ENCODE measurements around the gene PDE4D. TPM values are rescaled to one million over a fixed set of nuclear protein-coding genes. Genes with fewer than 3 reads are reported as not detected.

The PDE4D gene
- total RNA-seq, 2 experiments from 2014 or later = 0.50 to 0.51 TPM

- no peaks in the 10 kb centered on the region for H4K20me1 ChIP-seq (ENCODE audit: insufficient read depth, low read length)
- TF ChIP-seq CTCF (conservative IDR thresholded peaks at IDR 0.05; ENCODE audit: low read length) (no peak), EZH2phosphoT487 (IDR thresholded peaks at IDR 0.05; ENCODE audit: borderline replicate concordance, low read depth, low read length) (no peak)
- no peaks in the 10 kb centered on the region for H3K9me3 ChIP-seq (ENCODE audit: low read length)
- ChIA-PET CTCF (ENCODE audit: unreplicated experiment) (no interaction called here), POLR2A (no interaction called here)
- no peaks in the 10 kb centered on the region for H3K4me1 ChIP-seq (ENCODE audit: insufficient read depth, low read length, poor library complexity, severe bottlenecking)
- H2AFZ ChIP-seq (ENCODE audit: low read length) = no peak overlapping the region
- DNase-seq (ENCODE audit: low spot score) = no peak
- H3K27ac ChIP-seq (ENCODE audit: low read depth, low read length, poor library complexity, severe bottlenecking) = no peak overlapping the region
- H3K9me2 ChIP-seq (ENCODE audit: insufficient read depth, low read length) = no peaks in the 10 kb centered on the region
- no TSS peak for BruUV-seq (replicated peaks)
- no peak overlapping the region for H3K4me2 ChIP-seq (ENCODE audit: low read length)
- H3K79me2 ChIP-seq (ENCODE audit: insufficient read depth, low read depth, low read length) = no peaks in the 10 kb centered on the region
- intact Hi-C loops (cut with micrococcal nuclease; ENCODE audit: unreplicated experiment) = no loop called here
- no peaks in the 10 kb centered on the region for H3K36me3 ChIP-seq (ENCODE audit: insufficient read depth, low read length)
- no peak overlapping the region for H3K4me3 ChIP-seq (ENCODE audit: low read depth, low read length, poor library complexity, severe bottlenecking)
Measured at GRCh38 chr5:58930520-58930919, 963.0 kb downstream of the PDE4D start.

- Histone ChIP-seq H3K4me3 (ENCODE audit: low read depth, low read length, poor library complexity, severe bottlenecking) (no peak overlapping the region), H3K79me2 (ENCODE audit: insufficient read depth, low read depth, low read length) (no peaks in the 10 kb centered on the region), H3K9me2 (ENCODE audit: insufficient read depth, low read length) (no peaks in the 10 kb centered on the region), H3K4me1 (ENCODE audit: insufficient read depth, low read length, poor library complexity, severe bottlenecking) (no peaks in the 10 kb centered on the region), H3K4me2 (ENCODE audit: low read length) (no peak overlapping the region), H4K20me1 (ENCODE audit: insufficient read depth, low read length) (no peaks in the 10 kb centered on the region), H3K27ac (ENCODE audit: low read depth, low read length, poor library complexity, severe bottlenecking) (no peak overlapping the region), H3K9me3 (ENCODE audit: low read length) (no peaks in the 10 kb centered on the region), H2AFZ (ENCODE audit: low read length) (no peak overlapping the region), H3K36me3 (ENCODE audit: insufficient read depth, low read length) (no peaks in the 10 kb centered on the region)
- no peak for TF ChIP-seq EZH2phosphoT487 (IDR thresholded peaks at IDR 0.05; ENCODE audit: borderline replicate concordance, low read depth, low read length)
- TF ChIP-seq CTCF (conservative IDR thresholded peaks at IDR 0.05; ENCODE audit: low read length) = no peak
- no TSS peak for BruUV-seq (replicated peaks)
- POLR2A ChIA-PET = interaction anchor here (0.5 to 0.6 kb wide), 2 partner anchors 576 to 987 kb away, joined by 3 read pairs; no protein-coding TSS in a partner anchor
- DNase-seq (ENCODE audit: low spot score) = no peak
- CTCF ChIA-PET (ENCODE audit: unreplicated experiment) = no interaction called here
- intact Hi-C loops (cut with micrococcal nuclease; ENCODE audit: unreplicated experiment) = no loop called here
Measured at GRCh38 chr5:58929726-58930125, 963.8 kb downstream of the PDE4D start.

DNA sequence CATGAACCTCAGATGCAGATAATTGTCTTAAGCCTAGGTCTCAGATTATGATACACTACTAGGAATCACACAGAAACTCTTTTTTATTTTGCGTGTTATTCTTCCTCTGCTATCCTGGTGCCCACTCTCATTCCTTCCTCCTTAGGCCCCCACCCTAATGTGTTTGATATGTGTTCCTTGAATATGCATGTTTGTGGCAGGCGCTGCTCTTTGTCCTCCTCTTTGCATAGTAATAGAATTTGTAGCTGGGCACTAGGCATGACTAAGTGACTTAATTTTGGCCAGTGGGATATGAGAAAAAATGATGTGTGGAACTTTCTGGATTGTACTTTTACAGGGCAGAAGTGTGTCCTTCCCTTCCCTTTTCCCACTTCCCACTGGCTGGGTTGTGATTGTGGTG is 965.6 kb downstream of the PDE4D start:
- intact Hi-C loops (cut with micrococcal nuclease; ENCODE audit: unreplicated experiment) = no loop called here
- no TSS peak for BruUV-seq (replicated peaks)
- H3K27ac ChIP-seq (ENCODE audit: low read depth, low read length, poor library complexity, severe bottlenecking) = no peak overlapping the region
- H3K4me1 ChIP-seq (ENCODE audit: insufficient read depth, low read length, poor library complexity, severe bottlenecking) = no peaks in the 10 kb centered on the region
- no peaks in the 10 kb centered on the region for H3K79me2 ChIP-seq (ENCODE audit: insufficient read depth, low read depth, low read length)
- TF ChIP-seq EZH2phosphoT487 (IDR thresholded peaks at IDR 0.05; ENCODE audit: borderline replicate concordance, low read depth, low read length) = no peak
- TF ChIP-seq CTCF (conservative IDR thresholded peaks at IDR 0.05; ENCODE audit: low read length) = no peak
- H3K4me2 ChIP-seq (ENCODE audit: low read length) = no peak overlapping the region
- DNase-seq (ENCODE audit: low spot score) = no peak
- CTCF ChIA-PET (ENCODE audit: unreplicated experiment) = no interaction called here
- no peak overlapping the region for H3K4me3 ChIP-seq (ENCODE audit: low read depth, low read length, poor library complexity, severe bottlenecking)
- no peaks in the 10 kb centered on the region for H4K20me1 ChIP-seq (ENCODE audit: insufficient read depth, low read length)
- H3K9me2 ChIP-seq (ENCODE audit: insufficient read depth, low read length) = no peaks in the 10 kb centered on the region
- H2AFZ ChIP-seq (ENCODE audit: low read length) = no peak overlapping the region
- H3K36me3 ChIP-seq (ENCODE audit: insufficient read depth, low read length) = no peaks in the 10 kb centered on the region
- no peaks in the 10 kb centered on the region for H3K9me3 ChIP-seq (ENCODE audit: low read length)
- POLR2A ChIA-PET = no interaction called here
